Epithelial cell of esophagus (primary cell): ENCODE measurements around the gene ZNF195.
A peak's percentile ranks its signal among the peaks of the same experiment; 100 is the strongest.

Experiments used
- DNase-seq: peaks from one replicate; pipeline ENCODE4 v3.0.0; 2010; ENCODE audit warnings: low read depth
- H3K4me3 ChIP-seq: 2 replicates; pipeline ENCODE4 v1.5.1; 2011; ENCODE audit warnings: mild to moderate bottlenecking, low read length, control low read depth
- TF ChIP-seq, protein P1 (sequence below): IDR thresholded peaks from 2 replicates; pipeline ENCODE4 v1.5.1; 2011; ENCODE audit warnings: low read depth, mild to moderate bottlenecking, low read length, control low read depth, inconsistent platforms; ENCODE audit not compliant: insufficient read depth; ENCODE audit errors: missing control alignments

Gene ZNF195

DNA sequence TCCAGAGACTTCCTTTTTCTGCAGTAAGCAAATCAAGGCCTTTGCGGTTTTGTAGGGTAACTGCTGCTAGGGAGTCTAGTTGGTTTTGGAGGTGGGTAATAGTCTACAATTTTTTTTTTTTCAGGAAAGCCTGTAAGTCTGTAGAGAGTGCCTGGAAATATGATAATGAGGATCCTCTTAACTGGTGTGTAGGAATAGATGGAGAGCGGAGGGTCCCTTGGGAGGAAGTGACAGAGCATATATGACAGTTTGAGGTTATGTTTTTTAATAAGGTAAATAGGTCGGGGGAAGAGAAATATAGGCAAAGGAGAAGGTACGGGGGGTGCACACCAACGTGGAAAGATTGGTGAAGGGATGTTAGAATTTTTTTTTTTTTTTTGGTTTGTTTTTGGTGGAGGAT lies 25.9 kb downstream of the ZNF195 start:
- TF ChIP-seq, protein P1, sequence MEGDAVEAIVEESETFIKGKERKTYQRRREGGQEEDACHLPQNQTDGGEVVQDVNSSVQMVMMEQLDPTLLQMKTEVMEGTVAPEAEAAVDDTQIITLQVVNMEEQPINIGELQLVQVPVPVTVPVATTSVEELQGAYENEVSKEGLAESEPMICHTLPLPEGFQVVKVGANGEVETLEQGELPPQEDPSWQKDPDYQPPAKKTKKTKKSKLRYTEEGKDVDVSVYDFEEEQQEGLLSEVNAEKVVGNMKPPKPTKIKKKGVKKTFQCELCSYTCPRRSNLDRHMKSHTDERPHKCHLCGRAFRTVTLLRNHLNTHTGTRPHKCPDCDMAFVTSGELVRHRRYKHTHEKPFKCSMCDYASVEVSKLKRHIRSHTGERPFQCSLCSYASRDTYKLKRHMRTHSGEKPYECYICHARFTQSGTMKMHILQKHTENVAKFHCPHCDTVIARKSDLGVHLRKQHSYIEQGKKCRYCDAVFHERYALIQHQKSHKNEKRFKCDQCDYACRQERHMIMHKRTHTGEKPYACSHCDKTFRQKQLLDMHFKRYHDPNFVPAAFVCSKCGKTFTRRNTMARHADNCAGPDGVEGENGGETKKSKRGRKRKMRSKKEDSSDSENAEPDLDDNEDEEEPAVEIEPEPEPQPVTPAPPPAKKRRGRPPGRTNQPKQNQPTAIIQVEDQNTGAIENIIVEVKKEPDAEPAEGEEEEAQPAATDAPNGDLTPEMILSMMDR = no peak
- H3K4me3 ChIP-seq = no peak overlapping the region
- DNase-seq = no peak

DNA sequence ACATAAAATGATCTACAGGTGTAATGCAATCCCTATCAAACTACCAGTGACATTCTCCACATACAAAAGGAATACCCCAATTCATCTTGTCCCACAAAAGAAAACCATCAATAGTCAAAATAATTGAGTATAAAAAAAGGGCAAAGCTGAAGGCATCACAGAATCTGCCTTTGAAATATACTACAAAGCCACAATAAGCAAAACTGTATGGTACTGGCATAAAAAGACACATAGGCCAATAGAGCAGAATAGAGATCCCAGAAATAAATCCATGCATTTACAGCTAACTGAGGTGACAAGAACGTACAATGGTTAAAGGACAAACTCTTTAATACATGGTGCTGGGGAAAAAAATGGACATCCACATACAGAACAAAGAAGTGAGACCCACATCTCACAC lies 31.8 kb downstream of the ZNF195 start:
- DNase-seq = no peak

DNA sequence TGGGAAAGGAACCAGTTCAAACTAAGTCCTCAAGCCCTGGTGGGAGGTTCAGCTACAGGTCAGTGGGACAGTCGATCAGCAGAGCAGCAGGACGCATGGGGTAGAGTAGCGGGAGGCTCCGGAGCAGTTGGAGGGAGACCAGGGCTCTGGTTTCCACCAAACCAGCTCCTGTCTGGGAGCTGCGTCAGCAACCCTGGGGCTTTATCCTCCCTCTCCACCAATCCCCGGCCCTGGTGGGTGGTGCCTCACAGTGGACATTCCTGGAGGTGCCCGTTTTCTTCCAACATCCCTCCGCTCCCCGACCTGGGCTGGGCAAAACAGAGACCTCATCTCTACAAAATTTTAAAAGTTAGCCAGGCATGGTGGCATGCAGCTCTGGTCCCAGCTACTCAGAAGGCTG lies 32.4 kb downstream of the ZNF195 start:
- TF ChIP-seq, protein P1 = no peak
- no peak for DNase-seq
- H3K4me3 ChIP-seq = no peak overlapping the region

More for the DNA sequence above, 31.8 kb downstream of the ZNF195 start:
- TF ChIP-seq, protein P1 = no peak
- no peak overlapping the region for H3K4me3 ChIP-seq

DNA sequence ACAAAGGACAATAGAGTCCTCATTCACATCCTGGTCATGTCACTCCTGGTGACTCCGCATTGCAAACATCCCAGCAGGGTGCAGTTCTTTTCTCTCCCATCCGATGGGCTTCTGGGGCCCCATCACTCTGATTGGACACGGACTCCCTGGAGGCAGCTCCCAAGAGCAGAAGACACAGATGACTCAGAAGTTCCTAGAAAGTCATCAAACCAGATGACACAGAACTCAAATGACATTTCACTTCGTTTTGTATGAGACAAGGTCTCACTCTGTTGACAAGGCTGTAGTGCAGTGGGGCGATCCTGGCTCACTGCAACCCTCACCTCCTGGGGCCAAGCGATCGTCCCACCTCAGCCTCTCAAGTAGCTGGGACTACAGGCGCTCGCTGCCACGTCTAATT lies 33.2 kb downstream of the ZNF195 start:
- H3K4me3 ChIP-seq = no peak overlapping the region
- no peak for DNase-seq
- TF ChIP-seq, protein P1 = no peak

DNA sequence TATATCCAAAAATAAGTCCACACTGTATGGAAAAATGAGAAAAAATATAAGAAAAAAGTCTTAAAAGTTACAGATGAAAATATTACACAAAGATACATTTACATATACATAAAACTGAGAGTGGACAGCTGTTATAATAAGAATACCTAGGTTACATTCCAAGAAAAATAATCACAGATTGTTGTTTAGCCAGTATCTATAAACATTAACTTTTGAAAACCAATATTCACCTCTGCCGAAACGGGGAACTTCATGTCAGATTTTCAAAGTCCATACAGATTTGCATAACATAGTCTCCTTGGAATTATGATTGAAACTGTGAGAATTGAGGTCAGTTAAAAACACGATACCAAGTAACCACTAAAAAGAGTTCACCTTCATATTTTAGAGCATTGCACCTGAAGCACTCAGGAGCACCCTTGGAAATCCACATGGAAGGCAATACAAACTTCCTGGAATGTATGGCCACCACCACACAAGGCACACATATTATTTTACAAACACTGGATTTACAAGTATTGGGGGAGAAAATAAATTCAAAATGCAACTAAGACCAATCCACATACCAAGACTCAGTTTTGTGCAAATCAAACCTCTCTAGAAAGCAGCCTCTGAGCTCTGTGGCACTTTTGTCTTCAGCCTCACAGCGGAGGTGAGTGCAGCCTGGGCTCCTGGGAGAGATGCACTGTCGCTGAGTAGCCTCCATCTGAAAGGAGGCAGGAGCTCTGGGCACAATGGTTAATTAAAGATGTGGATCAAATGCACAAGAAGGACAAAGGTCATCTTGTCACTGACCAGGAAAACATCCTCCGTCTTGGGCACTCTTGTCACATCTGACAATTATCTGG lies 34.4 kb downstream of the ZNF195 start:
- no peak overlapping the region for H3K4me3 ChIP-seq
- no peak for DNase-seq
- TF ChIP-seq, protein P1 = no peak

DNA sequence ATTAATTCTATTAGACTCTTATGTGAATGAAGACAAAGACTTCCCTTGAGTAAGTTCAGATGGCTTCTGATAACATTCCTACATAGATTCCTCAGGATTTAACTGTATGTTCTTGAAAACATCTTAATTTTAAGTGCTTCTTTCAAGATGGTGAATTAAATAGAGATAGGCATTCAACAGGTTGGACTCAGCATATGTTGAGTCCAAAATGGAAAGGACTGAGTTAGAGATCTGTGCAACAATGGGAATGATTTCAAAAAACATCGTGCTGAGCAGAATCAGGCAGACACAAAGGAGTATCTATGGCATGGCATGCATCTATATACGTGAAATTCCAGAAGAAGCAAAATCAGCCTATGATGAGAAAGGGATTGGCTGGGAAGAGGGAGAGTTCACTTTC lies 36.2 kb downstream of the ZNF195 start:
- TF ChIP-seq, protein P1 = no peak
- H3K4me3 ChIP-seq = no peak overlapping the region
- DNase-seq = no peak

DNA sequence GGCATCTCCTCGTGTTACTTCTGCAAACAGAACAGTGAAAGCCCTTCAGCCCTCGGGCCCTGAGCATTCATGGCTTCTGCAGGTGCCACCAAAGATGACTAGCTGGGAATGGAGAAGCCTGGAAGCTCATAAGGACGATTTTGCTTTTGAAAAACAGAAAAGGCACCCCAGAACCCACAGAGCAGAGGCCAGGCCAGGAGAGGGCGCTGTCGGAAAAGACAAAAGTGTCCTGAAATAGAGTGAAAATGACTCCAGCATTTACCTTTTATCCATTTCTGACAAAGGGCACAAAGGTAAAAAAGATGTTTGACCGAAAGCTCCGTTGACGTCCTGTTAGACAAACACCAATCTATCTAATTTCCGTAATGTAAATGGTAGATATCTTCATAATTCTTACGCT lies 37.6 kb downstream of the ZNF195 start:
- TF ChIP-seq, protein P1 = peak; percentile 61
- H3K4me3 ChIP-seq = no peak overlapping the region
- DNase-seq = peak; percentile 29
